RCC 7860 (cell line): Measurements from ENCODE around the gene FOXO1.

Experiments
- DNase-seq: peaks from one replicate; pipeline ENCODE4 v3.0.0-alpha.2; 2015; ENCODE audit warnings: low spot score
- FAIRE-seq: peaks from 2 replicates; lab custom pipeline; 2012; peaks lifted over from hg19 to GRCh38; lab: Jason Lieb, UNC

The FOXO1 gene

DNA sequence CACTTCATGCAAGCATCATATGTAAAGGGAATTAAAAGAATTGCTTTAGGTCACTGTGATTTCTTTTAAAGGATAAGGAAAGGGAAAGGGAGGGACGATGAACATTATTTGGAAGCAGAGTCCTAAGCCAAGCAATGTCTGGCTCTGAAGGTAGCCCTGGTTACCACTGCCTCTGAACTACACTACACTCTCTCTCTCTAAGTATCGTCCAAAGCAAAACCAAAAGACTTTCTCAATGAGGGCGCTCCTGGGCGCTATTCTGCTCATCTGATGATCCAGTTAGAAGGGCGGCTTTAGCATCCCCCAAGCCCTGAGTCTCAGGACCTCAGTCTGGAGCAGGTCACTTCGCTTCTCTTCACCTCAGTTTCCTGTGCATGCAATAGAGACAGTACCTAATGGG, 26.2 kb downstream of the FOXO1 start:
- no peak for DNase-seq
- no peak for FAIRE-seq

- DNase-seq (peak; percentile 34), FAIRE-seq (no peak)
These were observed 27.2 kb downstream of the FOXO1 start for GRCh38 chr13:40639221-40639681.

- no peak for DNase-seq
- no peak for FAIRE-seq
These were observed 28.8 kb downstream of the FOXO1 start for GRCh38 chr13:40637643-40638042.

GRCh38 chr13:40635315-40635995, 31.0 kb downstream of the FOXO1 start:
- FAIRE-seq (no peak), DNase-seq (no peak)

- DNase-seq (no peak), FAIRE-seq (no peak)
These were observed 33.5 kb downstream of the FOXO1 start for GRCh38 chr13:40632915-40633314.

- DNase-seq (no peak), FAIRE-seq (no peak)
These were observed 34.8 kb downstream of the FOXO1 start for GRCh38 chr13:40631605-40632004.

DNA sequence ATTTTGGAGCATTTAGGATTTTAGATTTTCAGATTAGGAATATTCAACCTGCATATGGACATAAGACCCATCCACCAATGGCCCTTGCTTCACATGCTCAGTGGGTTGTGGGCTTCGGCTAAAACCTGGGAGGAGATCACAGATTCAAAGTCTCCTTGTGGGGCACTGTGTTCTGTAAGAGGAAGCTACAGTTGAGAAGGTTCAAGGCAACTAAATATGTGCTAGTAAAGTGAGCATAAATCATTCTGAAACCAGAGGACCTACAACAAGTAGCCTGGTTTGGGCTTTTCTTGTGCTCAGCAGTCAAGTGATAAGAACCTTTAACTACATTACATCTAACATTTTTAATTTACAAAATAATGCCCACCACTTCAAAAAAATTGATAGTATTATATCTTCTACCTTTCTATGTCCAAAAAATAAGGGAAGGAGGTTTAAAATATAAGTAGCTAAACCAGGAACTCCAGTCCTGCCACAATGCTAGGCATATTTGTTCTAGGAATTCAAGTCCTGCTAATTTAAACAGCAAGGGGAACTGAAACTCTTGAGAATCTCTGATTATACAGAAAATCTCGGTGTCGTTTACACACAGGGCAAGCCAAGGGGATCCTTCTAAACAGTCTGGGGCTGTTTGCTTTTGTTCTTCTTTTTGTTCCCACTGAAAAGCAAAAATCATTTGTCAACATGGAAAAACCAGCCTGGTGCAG, 36.6 kb downstream of the FOXO1 start:
- FAIRE-seq (no peak), DNase-seq (no peak)

DNA sequence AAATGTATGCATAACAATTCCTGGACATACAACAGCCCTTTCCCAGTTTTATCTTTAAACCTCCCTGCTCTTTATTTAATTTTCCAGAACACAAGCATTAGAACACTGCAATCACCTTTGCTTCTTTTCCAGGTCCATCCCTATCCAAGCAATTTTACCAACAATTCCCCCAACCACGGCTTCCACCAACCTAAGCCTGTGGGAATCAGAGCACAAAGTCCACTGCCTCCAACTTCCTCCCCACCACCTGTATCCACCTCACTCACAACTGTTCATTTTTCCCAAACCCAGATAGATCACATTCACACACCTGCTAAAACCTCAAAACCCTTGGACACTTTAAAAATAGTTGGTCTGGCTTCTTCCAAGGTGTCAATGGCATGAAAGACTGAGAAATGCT, 39.5 kb downstream of the FOXO1 start:
- DNase-seq: no peak
- FAIRE-seq: no peak

GRCh38 chr13:40626561-40626960, 39.9 kb downstream of the FOXO1 start:
- DNase-seq (no peak), FAIRE-seq (no peak)

DNA sequence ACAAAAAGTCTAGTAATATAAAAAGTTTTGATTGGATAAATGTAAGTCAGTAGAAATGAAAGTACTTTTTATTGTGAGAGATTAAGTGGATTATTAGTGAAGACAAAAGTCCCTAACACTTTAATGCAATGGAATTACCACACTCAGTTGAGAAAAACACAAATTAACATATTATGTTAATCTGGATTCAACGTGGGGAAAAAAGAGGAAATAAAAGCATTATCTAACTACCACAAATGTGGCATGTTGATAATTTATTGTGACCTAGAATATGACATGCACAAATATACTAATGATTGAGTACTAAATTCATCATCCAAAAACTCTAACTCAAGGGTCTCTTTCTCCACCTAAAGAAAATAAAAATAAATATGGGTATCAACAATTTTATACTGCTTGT, 41.5 kb downstream of the FOXO1 start:
- no peak for DNase-seq
- FAIRE-seq: no peak

GRCh38 chr13:40624383-40624782, 42.1 kb downstream of the FOXO1 start:
- FAIRE-seq (no peak), DNase-seq (no peak)

GRCh38 chr13:40622761-40623160, 43.7 kb downstream of the FOXO1 start:
- DNase-seq: no peak
- FAIRE-seq: no peak

GRCh38 chr13:40622246-40622645, 44.2 kb downstream of the FOXO1 start:
- DNase-seq (no peak), FAIRE-seq (no peak)

DNA sequence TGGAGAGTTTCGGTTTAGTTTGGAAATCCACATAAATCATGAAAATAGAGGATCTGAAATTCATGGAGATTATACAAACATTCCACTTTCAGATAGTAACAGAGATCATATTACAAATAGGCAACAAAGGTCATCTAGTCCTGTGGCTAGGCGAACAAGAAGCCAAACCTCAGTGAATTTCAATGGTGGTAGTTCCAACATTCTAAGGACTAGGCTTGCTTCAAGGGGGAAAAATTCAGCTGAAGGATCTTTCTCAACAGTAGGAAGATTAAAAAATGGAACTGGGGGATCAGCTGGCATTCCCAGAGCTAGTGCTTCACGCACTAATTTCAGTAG, 47.0 kb downstream of the FOXO1 start:
- no peak for DNase-seq
- no peak for FAIRE-seq

- DNase-seq (no peak), FAIRE-seq (no peak)
These were observed 47.6 kb downstream of the FOXO1 start for GRCh38 chr13:40618581-40619478.

DNA sequence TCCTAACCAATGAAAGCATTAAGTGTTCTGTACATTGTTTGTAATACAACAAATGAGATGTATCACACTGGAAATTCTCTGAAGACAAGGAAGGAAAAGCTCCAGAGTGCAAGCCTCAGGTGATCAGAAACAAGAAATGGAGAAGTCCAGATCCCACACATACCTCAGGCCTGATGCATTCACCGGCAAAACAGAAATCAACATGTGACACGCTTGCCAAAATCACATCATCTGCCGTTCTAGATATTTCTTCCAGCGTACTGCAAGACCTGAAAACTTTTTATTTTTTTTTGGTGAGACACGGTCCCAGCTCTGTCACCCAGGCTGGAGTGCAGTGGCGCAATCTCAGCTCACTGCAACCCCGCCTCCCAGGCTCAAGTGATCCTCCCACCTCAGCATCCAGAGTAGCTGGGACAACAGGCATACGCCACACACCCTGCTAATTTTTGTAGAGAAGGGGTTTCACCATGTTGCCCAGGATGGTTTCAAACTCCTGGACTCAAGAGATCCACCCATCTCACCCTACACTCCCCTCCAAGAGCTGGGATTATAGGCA, 48.6 kb downstream of the FOXO1 start:
- DNase-seq (no peak), FAIRE-seq (no peak)

GRCh38 chr13:40615619-40616018, 50.8 kb downstream of the FOXO1 start:
- no peak for DNase-seq
- no peak for FAIRE-seq

DNA sequence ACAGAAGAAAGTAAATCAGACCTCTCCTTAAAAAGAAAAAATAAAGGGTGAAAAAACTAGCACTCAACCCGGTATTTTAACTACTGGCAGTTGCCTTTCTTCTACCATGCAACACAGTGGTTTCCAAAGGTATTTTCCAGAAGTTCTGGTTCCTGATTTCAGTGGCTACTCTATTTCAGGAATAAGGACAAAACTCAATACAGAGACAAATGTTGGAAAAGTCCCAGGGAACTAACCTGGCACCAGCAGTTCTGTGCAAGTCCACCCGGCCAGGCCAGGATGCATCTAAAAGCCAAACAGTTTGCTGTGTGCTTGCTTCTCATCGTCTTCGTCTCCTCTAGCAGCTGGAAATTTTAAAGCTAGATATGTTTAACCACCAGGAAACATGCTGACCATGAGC, 52.5 kb downstream of the FOXO1 start:
- no peak for FAIRE-seq
- DNase-seq: no peak

- DNase-seq (no peak), FAIRE-seq (no peak)
These were observed 53.1 kb downstream of the FOXO1 start for GRCh38 chr13:40613192-40613818.

GRCh38 chr13:40612041-40612440, 54.4 kb downstream of the FOXO1 start:
- DNase-seq: no peak

DNA sequence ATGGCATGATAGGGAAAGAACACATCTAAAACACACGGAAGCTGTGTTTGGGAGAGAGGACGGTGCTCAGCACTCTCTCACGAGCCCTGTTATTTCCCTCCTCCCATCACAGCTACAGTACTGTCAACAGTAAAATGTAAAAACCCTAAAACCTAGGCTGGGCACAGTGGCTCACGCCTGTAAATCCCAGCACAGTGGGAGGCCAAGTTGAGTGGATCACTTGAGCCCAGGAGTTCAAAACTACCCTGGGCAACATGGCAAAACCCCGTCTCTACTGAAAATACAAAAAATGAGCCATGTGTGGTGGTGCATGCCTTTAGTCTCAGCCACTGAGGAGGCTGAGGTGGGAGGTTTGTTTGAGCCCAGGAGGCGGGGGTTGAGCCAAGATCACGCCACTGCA, 54.8 kb downstream of the FOXO1 start:
- no peak for FAIRE-seq
- DNase-seq: no peak

More at GRCh38 chr13:40612041-40612440, 54.4 kb downstream of the FOXO1 start:
- FAIRE-seq: no peak
